GM10248 (cell line): ENCODE data around the gene CEP78.

ENCODE experiments used
- CTCF ChIA-PET: fragments of 300-600 bp; sonication (Branson Sonifier 250); formaldehyde crosslinking; extraction: SDS; loops from one replicate; lab custom pipeline; 2021; ENCODE audit warnings: antibody characterized with exemption; lab: Yijun Ruan, JAX
- POLR2A ChIA-PET: fragments of 350-650 bp; sonication (Branson Sonifier 250); formaldehyde crosslinking; extraction: SDS; loops from one replicate; lab custom pipeline; 2020; ENCODE audit warnings: antibody characterized with exemption; lab: Yijun Ruan, JAX
- DNase-seq: peaks from one replicate; pipeline ENCODE4 v3.0.0; 2012; ENCODE audit errors: extremely low spot score
- TF ChIP-seq, protein P1 (sequence below): IDR thresholded peaks from 2 replicates; pipeline ENCODE4 v1.5.1; 2012; ENCODE audit warnings: mild to moderate bottlenecking, low read depth; ENCODE audit errors: extremely low read depth, missing control alignments, control extremely low read depth

CEP78 gene

DNA sequence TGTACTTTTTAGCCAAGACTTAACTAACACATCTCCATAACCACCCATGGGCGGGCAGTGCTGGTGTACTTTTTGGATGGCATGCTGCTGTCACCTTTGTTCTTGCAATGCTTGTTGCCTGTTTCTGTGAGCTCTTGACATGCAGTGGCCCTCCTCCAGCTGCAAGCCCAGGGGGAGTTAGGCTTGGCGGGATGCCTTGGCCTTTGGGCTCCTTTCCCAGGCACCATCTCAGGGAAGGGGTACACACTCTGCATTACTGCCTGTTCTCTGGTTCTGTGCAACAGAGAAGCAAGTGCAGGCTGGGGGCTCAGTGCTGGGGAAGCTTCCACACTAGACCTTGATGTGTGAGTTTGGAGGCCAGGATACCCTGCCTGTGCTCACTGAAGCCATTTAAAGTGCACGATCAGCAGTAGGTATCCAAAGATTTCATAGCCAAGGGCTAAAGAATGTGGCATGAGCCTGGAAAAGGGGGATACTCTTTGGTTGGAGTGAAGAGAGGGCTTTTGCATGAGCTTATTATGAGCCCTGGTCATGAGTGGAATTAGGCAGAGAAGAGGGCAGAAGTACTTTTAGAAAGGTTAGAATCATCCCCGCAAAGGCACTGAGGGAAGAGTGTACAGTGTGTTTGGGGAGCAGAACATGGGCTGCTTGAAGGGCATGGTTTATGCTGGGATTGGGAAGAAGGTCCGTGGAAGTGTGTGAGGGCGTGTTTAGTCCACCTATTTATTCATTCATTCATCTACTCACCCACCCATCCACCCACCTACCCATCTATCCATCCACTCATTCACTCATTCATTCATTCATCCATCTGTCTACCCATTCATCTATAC, 83.5 kb downstream of the CEP78 start:
- no peak for DNase-seq
- TF ChIP-seq, protein P1, sequence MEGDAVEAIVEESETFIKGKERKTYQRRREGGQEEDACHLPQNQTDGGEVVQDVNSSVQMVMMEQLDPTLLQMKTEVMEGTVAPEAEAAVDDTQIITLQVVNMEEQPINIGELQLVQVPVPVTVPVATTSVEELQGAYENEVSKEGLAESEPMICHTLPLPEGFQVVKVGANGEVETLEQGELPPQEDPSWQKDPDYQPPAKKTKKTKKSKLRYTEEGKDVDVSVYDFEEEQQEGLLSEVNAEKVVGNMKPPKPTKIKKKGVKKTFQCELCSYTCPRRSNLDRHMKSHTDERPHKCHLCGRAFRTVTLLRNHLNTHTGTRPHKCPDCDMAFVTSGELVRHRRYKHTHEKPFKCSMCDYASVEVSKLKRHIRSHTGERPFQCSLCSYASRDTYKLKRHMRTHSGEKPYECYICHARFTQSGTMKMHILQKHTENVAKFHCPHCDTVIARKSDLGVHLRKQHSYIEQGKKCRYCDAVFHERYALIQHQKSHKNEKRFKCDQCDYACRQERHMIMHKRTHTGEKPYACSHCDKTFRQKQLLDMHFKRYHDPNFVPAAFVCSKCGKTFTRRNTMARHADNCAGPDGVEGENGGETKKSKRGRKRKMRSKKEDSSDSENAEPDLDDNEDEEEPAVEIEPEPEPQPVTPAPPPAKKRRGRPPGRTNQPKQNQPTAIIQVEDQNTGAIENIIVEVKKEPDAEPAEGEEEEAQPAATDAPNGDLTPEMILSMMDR: no peak
- ChIA-PET CTCF (interaction anchor here (1.0 kb wide), 1 partner anchor 9 kb away, joined by 3 read pairs; no protein-coding TSS in a partner anchor), POLR2A (interaction anchor here (0.6 kb wide), 1 partner anchor 529 kb away, joined by 4 read pairs; no protein-coding TSS in a partner anchor)

DNA sequence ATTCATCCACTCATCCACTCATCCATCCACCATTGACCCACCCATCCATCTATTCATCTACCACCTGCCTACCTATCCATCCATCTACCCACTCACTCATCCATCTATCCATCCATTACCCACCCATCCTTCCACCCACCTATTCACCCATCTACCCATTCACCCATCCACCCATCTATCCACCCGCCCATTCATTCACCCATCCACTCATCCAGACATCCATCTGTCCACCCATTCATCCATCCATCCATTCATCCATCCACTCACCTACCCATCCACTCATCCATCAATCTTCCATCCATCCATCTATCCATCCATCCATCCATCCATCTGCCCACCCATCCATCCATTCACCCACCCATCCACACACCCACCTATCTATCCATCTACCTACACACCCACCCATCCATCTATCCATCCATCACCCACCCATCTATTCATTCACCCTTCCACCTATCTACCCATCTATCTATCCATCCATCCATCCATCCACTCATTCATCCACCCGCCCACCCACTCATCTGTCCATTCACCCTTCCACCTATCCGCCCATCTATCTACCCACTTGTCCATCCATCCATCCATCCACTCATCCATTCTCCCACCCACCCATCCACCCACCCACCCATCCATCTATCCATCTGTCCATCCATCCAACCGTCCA, 84.3 kb downstream of the CEP78 start:
- TF ChIP-seq, protein P1: no peak
- ChIA-PET CTCF (no interaction called here), POLR2A (no interaction called here)
- DNase-seq: no peak

DNA sequence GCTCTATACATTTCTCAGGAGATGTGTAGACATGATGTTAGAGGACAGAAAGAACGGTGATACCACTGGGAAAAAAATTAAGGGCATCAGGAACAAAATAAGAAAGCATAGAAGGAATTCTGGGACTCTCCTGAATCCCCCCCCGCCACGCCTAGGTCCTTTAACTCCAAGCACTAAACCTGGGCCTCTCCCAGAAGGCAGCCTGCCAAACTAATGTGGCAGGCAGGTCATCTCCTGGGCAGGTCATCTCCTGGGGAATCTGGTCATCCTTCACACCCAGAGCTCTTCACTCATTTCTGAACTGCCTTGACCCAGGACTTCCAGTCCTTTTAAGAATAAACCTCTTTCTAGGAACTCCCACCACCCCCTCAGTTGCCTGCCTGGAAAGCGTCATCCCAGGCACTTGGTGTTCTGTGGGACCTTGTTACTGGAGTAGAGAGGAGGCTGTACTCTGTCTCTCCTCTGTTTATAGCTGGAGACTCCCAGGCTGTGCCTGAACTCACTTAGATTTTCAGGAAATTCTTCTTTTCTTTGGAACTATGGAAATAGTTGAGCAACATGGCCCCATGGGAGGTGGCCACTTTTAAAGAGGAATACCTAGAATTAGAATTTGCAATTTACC, 85.1 kb downstream of the CEP78 start:
- no peak for DNase-seq
- TF ChIP-seq, protein P1: no peak
- CTCF ChIA-PET: interaction anchor here (1.0 kb wide), 1 partner anchor 20 kb away, joined by 3 read pairs; no protein-coding TSS in a partner anchor
- POLR2A ChIA-PET: no interaction called here

DNA sequence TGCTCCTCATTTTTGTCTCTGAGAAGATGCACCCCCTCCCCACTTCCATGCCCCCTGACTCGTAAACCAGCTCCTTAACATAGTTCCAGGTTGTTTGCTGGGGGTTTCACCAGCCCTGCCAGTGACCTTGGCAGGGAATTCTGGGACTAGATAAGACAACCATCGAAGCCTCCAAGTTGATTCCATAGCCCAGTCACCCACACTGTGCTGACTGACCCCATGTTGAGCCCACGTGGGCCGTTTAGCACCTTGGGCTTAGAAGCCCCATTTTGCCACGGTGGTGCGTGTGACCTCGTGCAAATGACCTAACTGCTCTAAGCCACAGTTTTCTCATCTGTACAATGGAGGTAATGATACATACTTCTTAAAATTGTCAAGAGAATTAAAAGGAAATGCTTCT, 85.6 kb downstream of the CEP78 start:
- TF ChIP-seq, protein P1: no peak
- ChIA-PET POLR2A (no interaction called here), CTCF (interaction anchor here (1.0 kb wide), 1 partner anchor 21 kb away, joined by 3 read pairs; no protein-coding TSS in a partner anchor)
- DNase-seq: no peak

DNA sequence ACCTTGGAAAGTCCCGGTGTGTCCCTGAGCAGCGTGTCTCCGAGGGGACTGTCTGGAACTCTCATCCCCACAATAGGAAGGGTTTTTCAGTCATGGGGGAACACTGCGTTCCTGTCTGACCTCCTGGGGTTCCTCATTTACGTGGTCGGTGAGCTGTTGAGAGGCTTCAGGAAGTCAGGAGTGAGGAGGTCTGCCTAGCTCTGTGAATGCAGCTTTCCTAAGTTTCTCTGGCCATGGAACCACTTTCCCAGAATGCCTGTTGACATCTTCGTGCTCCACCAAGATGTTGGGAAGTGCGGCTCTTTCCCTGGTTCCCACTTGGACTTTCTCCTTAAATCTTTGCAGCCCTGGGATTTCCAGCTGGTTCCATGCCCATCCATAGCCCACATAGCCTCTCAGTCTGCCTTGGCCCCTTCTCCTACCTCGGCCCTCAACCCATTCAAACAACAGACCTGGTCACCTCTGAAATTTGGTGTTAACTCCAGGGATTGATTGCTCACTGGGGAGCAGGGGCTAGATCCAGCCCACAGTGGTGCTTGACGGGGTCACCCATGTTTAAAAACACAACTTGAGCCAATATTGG, 88.3 kb downstream of the CEP78 start:
- DNase-seq: no peak
- ChIA-PET POLR2A (no interaction called here), CTCF (interaction anchor here (0.6 to 1.7 kb wide), 3 partner anchors 9 to 44 kb away, joined by 3 to 4 read pairs (median 4); no protein-coding TSS in a partner anchor)
- TF ChIP-seq, protein P1: no peak

DNA sequence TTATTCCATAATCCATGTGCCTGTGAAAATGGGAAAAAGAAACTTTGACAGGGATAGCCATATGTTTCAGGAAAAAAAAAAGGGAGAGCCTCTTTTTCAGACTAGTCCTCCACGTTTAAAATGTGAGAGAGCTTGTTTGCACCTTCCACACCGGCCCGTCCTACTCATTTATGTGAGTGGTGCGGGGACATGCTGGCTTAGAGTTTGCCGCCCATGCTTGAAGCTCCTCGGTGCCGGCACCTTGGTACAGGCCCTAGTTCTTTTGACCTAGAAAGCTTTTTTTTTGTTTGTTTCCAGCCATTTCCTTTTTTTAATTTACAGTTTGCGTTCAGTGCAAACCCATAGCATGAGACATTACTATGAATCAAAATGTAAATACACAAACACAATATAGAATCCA, 88.8 kb downstream of the CEP78 start:
- no peak for DNase-seq
- TF ChIP-seq, protein P1: no peak
- ChIA-PET POLR2A (no interaction called here), CTCF (interaction anchor here (0.6 to 1.7 kb wide), 3 partner anchors 10 to 44 kb away, joined by 3 to 4 read pairs (median 4); no protein-coding TSS in a partner anchor)
